Measurements from ENCODE around the gene TPBGL.

- TF ChIP-seq CTCF (IDR thresholded peaks at IDR 0.05), result no peak
- no peak for TF ChIP-seq POLR2A (IDR thresholded peaks at IDR 0.05)
Measured at GRCh38 chr11:75269367-75269660, 28.7 kb downstream of the TPBGL start.
